Bladder microvascular endothelial cell (primary cell): Measurements from ENCODE around the gene TARDBP. TPM values are rescaled to one million over a fixed set of nuclear protein-coding genes. Genes with fewer than 3 reads are reported as not detected.

Experiments used
- total RNA-seq: library from RNA; depleted of rRNA; stranded (reverse); fragments of >200 nt; gene quantifications from 2 replicates; pipeline ENCODE4 v1.2.3, GENCODE V29; 2014

The TARDBP gene
- 71.1 and 128 TPM in 2 replicates for total RNA-seq

GRCh38 chr1:11012260-11013159 lies at the start of gene TARDBP:
TARDBP (plus strand) TSS chr1:11012654; CDS start chr1:11013728, 1,074 bp downstream.

GRCh38 chr1:11046625-11047365 lies 34.3 kb downstream of the TARDBP start, which contains the start of gene MASP2:
MASP2 (minus strand) TSS chr1:11047239; CDS start chr1:11047207, 32 bp downstream.

GRCh38 chr1:11059968-11060830 lies 47.7 kb downstream of the TARDBP start, which contains the start of gene SRM:
SRM (minus strand) TSS chr1:11060018; CDS start chr1:11059943, 75 bp downstream.

Other genes with a start within 250 kb of the TARDBP start
- 4.0 and 4.5 TPM in 2 replicates for gene CASZ1, start 216.0 kb upstream of the TARDBP start, total RNA-seq
- gene MASP2, start 34.6 kb downstream of the TARDBP start, total RNA-seq, result not detected in 2 replicates
- gene SRM, start 47.4 kb downstream of the TARDBP start, total RNA-seq, result 10.4 and 24.3 TPM in 2 replicates
- 42.3 and 72.1 TPM in 2 replicates for gene EXOSC10, start 87.2 kb downstream of the TARDBP start, total RNA-seq
- 0.16 TPM in 1 of 2 replicates, not detected in the other for gene ANGPTL7, start 176.7 kb downstream of the TARDBP start, total RNA-seq
- gene MTOR, start 249.9 kb downstream of the TARDBP start, total RNA-seq, result 36.4 and 103 TPM in 2 replicates